ENCODE measurements around the gene GNA14. TPM values are rescaled to one million over a fixed set of nuclear protein-coding genes. Genes with fewer than 3 reads are reported as not detected.

Gene GNA14
- total RNA-seq, 1 experiment from 2014 or later, result not detected

GRCh38 chr9:77472646-77473045 is 175.5 kb downstream of the GNA14 start:
- Mint-ChIP-seq H3K27me3 (ENCODE audit: insufficient read depth, unreplicated experiment) (no peaks in the 10 kb centered on the region), H3K4me3 (ENCODE audit: unreplicated experiment) (no peak overlapping the region), H3K9me3 (ENCODE audit: unreplicated experiment) (no peaks in the 10 kb centered on the region), H3K36me3 (ENCODE audit: insufficient read depth, unreplicated experiment) (no peaks in the 10 kb centered on the region), H3K27ac (ENCODE audit: low read depth, unreplicated experiment) (no peak overlapping the region), H3K4me1 (ENCODE audit: insufficient read depth, unreplicated experiment) (no peaks in the 10 kb centered on the region)
- ChIA-PET POLR2A (no interaction called here), CTCF (interaction anchor here (0.6 to 9.9 kb wide), 3 partner anchors 11 to 192 kb away, joined by 4 to 125 read pairs (median 4); no protein-coding TSS in a partner anchor)
- BruUV-seq (replicated peaks), result no TSS peak
- intact Hi-C loops (cut with micrococcal nuclease), result no loop called here
- no peak for DNase-seq (ENCODE audit: unreplicated experiment)
- no peak for TF ChIP-seq CTCF (IDR thresholded peaks at IDR 0.05; ENCODE audit: unreplicated experiment)

DNA sequence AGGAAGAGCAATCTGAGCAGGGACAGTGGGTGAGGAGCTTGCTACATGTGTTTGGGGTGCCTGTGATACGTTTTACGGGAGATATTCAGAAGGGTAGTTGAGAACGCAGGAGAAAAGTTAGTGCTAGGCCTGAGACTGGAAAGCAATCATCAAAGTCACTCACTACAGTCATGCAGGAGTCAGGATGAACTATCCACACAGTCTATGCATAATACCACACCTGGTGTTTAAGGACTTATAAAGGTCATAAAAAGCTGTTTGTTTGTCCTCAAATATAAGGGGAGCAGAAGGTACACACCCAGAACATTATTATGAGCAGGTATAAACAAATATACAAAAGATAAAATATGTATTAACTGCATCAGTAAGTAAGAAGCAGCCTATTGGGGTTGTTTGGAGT is 176.6 kb downstream of the GNA14 start:
- no peak for DNase-seq (ENCODE audit: unreplicated experiment)
- POLR2A ChIA-PET, result no interaction called here
- Mint-ChIP-seq H3K4me1 (ENCODE audit: insufficient read depth, unreplicated experiment) (no peaks in the 10 kb centered on the region), H3K4me3 (ENCODE audit: unreplicated experiment) (no peak overlapping the region), H3K27ac (ENCODE audit: low read depth, unreplicated experiment) (no peak overlapping the region), H3K9me3 (ENCODE audit: unreplicated experiment) (no peaks in the 10 kb centered on the region), H3K36me3 (ENCODE audit: insufficient read depth, unreplicated experiment) (no peaks in the 10 kb centered on the region), H3K27me3 (ENCODE audit: insufficient read depth, unreplicated experiment) (no peaks in the 10 kb centered on the region)
- TF ChIP-seq CTCF (IDR thresholded peaks at IDR 0.05; ENCODE audit: unreplicated experiment), result no peak
- CTCF ChIA-PET, result interaction anchor here (9.9 kb wide), 1 partner anchor 15 kb away, joined by 125 read pairs; no protein-coding TSS in a partner anchor
- BruUV-seq (replicated peaks), result no TSS peak
- intact Hi-C loops (cut with micrococcal nuclease), result no loop called here

- Mint-ChIP-seq H3K4me3 (ENCODE audit: unreplicated experiment) (no peak overlapping the region), H3K4me1 (ENCODE audit: insufficient read depth, unreplicated experiment) (no peaks in the 10 kb centered on the region), H3K9me3 (ENCODE audit: unreplicated experiment) (no peaks in the 10 kb centered on the region), H3K27me3 (ENCODE audit: insufficient read depth, unreplicated experiment) (no peaks in the 10 kb centered on the region), H3K27ac (ENCODE audit: low read depth, unreplicated experiment) (no peak overlapping the region), H3K36me3 (ENCODE audit: insufficient read depth, unreplicated experiment) (no peaks in the 10 kb centered on the region)
- no peak for DNase-seq (ENCODE audit: unreplicated experiment)
- no TSS peak for BruUV-seq (replicated peaks)
- ChIA-PET POLR2A (no interaction called here), CTCF (interaction anchor here (0.6 to 9.9 kb wide), 2 partner anchors 13 to 29 kb away, joined by 5 to 125 read pairs; no protein-coding TSS in a partner anchor)
- TF ChIP-seq CTCF (IDR thresholded peaks at IDR 0.05; ENCODE audit: unreplicated experiment), result no peak
- intact Hi-C loops (cut with micrococcal nuclease), result no loop called here
Measured at GRCh38 chr9:77469515-77470231, 178.4 kb downstream of the GNA14 start.

- CTCF ChIA-PET, result interaction anchor here (9.9 kb wide), 1 partner anchor 8 kb away, joined by 125 read pairs; no protein-coding TSS in a partner anchor
- DNase-seq (ENCODE audit: unreplicated experiment), result no peak
- no peak overlapping the region for H3K4me3 Mint-ChIP-seq (ENCODE audit: unreplicated experiment)
- BruUV-seq (replicated peaks), result no TSS peak
- POLR2A ChIA-PET, result no interaction called here
- no peaks in the 10 kb centered on the region for H3K36me3 Mint-ChIP-seq (ENCODE audit: insufficient read depth, unreplicated experiment)
- peaks cover 8% of the 10 kb centered on the region for H3K27me3 Mint-ChIP-seq (ENCODE audit: insufficient read depth, unreplicated experiment)
- H3K9me3 Mint-ChIP-seq (ENCODE audit: unreplicated experiment), result no peaks in the 10 kb centered on the region
- H3K27ac Mint-ChIP-seq (ENCODE audit: low read depth, unreplicated experiment), result no peak overlapping the region
- intact Hi-C loops (cut with micrococcal nuclease), result no loop called here
- no peaks in the 10 kb centered on the region for H3K4me1 Mint-ChIP-seq (ENCODE audit: insufficient read depth, unreplicated experiment)
- no peak for TF ChIP-seq CTCF (IDR thresholded peaks at IDR 0.05; ENCODE audit: unreplicated experiment)
Measured at GRCh38 chr9:77464661-77465060, 183.5 kb downstream of the GNA14 start.

Measured in MCF 10A (cell line).